Measurements from ENCODE around the gene HOXC11. TPM values are rescaled to one million over a fixed set of nuclear protein-coding genes. Genes with fewer than 3 reads are reported as not detected.

The HOXC11 gene
- total and polyA plus RNA-seq, 2 donors (not counting 1 experiment from before 2014, with no cell fraction given) = not detected

GRCh38 chr12:53924521-53925405 is 48.2 kb upstream of the HOXC11 start:
- H3K4me3 ChIP-seq (ENCODE audit: control extremely low read depth in 1 of 5, extremely low read depth in 1 of 5, insufficient read depth in 1 of 5, low read depth in 2 of 5, low read length in 4 of 5) = no peak overlapping the region
- H3K4me2 ChIP-seq (replicated peaks; ENCODE audit: low read depth, low read length, poor library complexity, severe bottlenecking) = no peak overlapping the region
- no peaks in the 10 kb centered on the region for H4K20me1 ChIP-seq (ENCODE audit: control insufficient read depth, insufficient read depth, low read length, poor library complexity, severe bottlenecking)
- Mint-ChIP-seq H3K4me1 (no peaks in the 10 kb centered on the region), H3K27me3 (peaks cover 71% of the 10 kb centered on the region), H3K9me3 (ENCODE audit: insufficient read depth) (no peaks in the 10 kb centered on the region), H3K4me3 (no peak overlapping the region), H3K27ac (no peak overlapping the region)
- WGBS (ENCODE audit: insufficient coverage) = 56% methylated on average over 1 of the region's 2 CpGs
- H3K27ac ChIP-seq (ENCODE audit: low read length in 2 of 2) = no peak overlapping the region
- H3K9me3 ChIP-seq (ENCODE audit: control extremely low read depth in 1 of 3, control insufficient read depth in 2 of 3, insufficient read depth in 1 of 3, low read length in 2 of 3) = peaks cover 0 to 12% (median 0%) of the 10 kb centered on the region in 3 donors
- H2AFZ ChIP-seq (ENCODE audit: insufficient read depth, low read depth, low read length, poor library complexity, severe bottlenecking) = no peak overlapping the region
- TF ChIP-seq CTCF (IDR thresholded peaks at IDR 0.05) (no peak), EZH2 (IDR thresholded peaks at IDR 0.05; ENCODE audit: borderline replicate concordance, insufficient read depth, low read depth, low read length, poor library complexity, severe bottlenecking) (no peak)
- POLR2A ChIA-PET = no interaction called here
- peaks cover 4 to 12% of the 10 kb centered on the region in 2 donors for H3K4me1 ChIP-seq (ENCODE audit: control insufficient read depth in 2 of 2, insufficient read depth in 2 of 2, low read length in 2 of 2)
- CTCF ChIA-PET = no interaction called here
- intact Hi-C loops (cut with micrococcal nuclease) = no loop called here
- DNase-seq = no peak
- no peaks in the 10 kb centered on the region for H3K36me3 ChIP-seq (replicated peaks in 1 of 2; ENCODE audit: control extremely low read depth in 1 of 2, control insufficient read depth in 1 of 2, extremely low read depth in 1 of 2, insufficient read depth in 2 of 2, low read length in 1 of 2)
- H3K9ac ChIP-seq (ENCODE audit: low read length) = no peak overlapping the region
- no peak for ATAC-seq (ENCODE audit: low read depth)
- H3K27me3 ChIP-seq (replicated peaks in 1 of 4; ENCODE audit: control extremely low read depth in 1 of 4, control insufficient read depth in 3 of 4, insufficient read depth in 4 of 4, low read length in 3 of 4) = peaks cover 0 to 76% (median 73%) of the 10 kb centered on the region in 4 experiments
- H3K79me2 ChIP-seq (ENCODE audit: control insufficient read depth, insufficient read depth, low read length) = no peaks in the 10 kb centered on the region
